Hippocampal formation (tissue), 2 donors: ENCODE data around the gene CYSRT1.
"Not testable (repeated sequence)": the region's sequence is repeated elsewhere in the genome, so short reads cannot be mapped to it uniquely, and the experiment has no call there.

Experiments
- DNase-seq, 2 donors: peaks; one replicate each; lab custom pipeline; 2025; lab: John Stamatoyannopoulos, UW

Gene CYSRT1

GRCh38 chr9:137237759-137238726 is 13.1 kb downstream of the CYSRT1 start:
- DNase-seq: peak; percentile 50 to 70

GRCh38 chr9:137239541-137240200 is 14.7 kb downstream of the CYSRT1 start:
- not testable (repeated sequence) for DNase-seq

GRCh38 chr9:137240318-137240840 is 15.4 kb downstream of the CYSRT1 start:
- peak; percentile 54 to 79 for DNase-seq

DNA sequence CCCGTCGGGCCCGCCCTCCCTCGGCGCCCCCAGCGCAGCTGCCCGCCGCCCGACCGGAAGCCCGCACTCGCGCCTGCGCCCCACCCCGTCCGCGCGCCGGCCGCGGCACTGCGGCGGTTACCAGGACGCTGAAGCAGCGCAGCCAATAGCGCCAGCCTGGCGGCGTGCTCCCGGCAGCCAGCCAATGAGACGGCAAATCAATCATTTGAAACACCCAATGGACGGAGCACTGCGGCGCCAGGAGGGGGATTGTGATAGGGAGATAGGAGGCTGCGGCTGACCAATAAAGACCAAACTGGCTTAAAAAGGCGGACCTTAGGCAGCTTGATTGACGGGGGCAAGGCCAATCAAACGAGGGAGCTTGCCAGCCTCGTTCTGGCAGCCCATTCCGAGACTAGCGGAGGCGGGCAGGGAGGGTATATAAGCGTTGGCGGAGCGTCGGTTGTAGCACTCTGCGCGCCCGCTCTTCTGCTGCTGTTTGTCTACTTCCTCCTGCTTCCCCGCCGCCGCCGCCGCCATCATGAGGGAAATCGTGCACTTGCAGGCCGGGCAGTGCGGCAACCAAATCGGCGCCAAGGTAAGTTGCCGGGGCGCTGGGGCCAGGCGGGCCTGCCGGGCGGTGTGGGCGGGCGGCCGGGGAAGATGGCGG is 16.0 kb downstream of the CYSRT1 start, which contains the start of gene TUBB4B:
Gene TUBB4B (plus strand): TSS at position 447 of the 649 bp plus-strand sequence. CDS start 74 bp downstream, at position 521.
- DNase-seq: peak; percentile 99 to 100

DNA sequence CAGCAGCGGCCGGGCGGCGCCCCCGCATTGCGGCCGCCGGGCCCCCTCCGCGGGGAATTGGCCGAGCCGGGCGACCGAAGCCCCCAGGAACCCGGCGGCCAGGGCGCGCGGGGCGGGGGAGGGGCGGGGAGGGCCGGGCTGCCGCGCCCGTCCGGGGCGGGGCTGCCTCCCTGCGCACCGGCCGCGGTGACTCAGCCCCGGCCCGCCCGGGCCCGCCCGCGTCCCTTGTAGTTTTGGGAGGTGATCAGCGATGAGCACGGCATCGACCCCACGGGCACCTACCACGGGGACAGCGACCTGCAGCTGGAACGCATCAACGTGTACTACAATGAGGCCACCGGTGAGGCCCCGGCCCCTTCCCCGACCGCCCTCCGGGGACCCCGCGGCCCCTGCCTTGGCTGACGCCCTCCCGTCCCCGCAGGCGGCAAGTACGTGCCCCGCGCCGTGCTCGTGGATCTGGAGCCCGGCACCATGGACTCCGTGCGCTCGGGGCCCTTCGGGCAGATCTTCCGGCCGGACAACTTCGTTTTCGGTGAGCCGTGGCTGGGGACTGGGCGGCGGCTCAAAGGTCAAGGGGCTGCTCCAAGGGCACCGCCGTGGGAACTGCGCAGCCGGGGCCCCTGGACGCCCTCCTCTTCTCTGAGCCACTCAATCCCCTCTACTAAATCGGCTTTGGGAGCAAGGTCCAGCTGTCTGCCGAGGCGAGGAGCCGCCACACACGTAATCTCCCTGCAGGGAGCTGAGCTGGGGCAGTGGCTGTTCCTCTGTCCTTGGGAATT is 16.7 kb downstream of the CYSRT1 start:
- DNase-seq: no peak

GRCh38 chr9:137242269-137243203 is 17.6 kb downstream of the CYSRT1 start:
- DNase-seq: no peak

DNA sequence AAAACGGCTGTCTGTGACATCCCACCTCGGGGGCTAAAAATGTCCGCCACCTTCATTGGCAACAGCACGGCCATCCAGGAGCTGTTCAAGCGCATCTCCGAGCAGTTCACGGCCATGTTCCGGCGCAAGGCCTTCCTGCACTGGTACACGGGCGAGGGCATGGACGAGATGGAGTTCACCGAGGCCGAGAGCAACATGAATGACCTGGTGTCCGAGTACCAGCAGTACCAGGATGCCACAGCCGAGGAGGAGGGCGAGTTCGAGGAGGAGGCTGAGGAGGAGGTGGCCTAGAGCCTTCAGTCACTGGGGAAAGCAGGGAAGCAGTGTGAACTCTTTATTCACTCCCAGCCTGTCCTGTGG is 18.3 kb downstream of the CYSRT1 start:
- DNase-seq: not testable (repeated sequence)

DNA sequence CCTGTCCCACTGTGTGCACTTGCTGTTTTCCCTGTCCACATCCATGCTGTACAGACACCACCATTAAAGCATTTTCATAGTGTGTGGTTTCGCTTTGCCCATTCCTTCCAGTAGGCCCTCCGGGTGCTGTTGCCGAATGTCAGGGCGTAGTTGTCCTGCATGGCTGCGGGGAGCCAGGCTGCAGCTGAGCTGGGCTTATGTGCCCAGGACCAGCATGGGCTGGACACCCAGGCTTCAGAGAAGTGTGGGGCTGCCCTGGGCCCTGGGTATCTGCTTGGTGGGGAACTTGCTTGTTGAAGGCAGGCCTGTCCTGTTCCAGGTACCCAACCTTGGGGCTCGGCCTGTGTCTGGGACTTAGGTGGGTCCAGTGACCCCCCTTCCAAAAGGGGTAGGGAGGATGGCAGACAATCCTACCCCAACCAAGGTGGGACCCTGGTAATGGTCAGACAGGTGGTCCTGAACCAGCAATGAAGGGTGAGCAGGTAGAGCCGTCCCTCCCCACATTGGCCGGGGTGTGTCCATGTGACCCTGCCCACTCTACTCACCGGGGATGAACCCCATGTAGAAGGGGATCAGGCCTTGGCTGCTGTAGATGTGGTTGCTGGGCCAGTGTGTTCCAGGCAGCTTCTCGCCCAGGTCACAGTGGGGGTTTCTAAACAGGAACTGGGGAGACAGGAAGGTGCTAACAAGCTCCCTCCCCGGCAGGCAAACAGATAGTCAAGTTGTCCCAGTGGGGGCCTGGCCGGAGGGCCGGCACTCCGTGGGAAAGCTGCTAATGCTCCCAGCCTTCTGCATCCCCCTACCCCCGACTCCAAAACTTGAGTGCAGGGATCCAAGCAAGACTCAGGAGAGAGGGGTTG is 18.9 kb downstream of the CYSRT1 start:
- no peak for DNase-seq

GRCh38 chr9:137244486-137245449 is 19.8 kb downstream of the CYSRT1 start:
- DNase-seq: no peak

DNA sequence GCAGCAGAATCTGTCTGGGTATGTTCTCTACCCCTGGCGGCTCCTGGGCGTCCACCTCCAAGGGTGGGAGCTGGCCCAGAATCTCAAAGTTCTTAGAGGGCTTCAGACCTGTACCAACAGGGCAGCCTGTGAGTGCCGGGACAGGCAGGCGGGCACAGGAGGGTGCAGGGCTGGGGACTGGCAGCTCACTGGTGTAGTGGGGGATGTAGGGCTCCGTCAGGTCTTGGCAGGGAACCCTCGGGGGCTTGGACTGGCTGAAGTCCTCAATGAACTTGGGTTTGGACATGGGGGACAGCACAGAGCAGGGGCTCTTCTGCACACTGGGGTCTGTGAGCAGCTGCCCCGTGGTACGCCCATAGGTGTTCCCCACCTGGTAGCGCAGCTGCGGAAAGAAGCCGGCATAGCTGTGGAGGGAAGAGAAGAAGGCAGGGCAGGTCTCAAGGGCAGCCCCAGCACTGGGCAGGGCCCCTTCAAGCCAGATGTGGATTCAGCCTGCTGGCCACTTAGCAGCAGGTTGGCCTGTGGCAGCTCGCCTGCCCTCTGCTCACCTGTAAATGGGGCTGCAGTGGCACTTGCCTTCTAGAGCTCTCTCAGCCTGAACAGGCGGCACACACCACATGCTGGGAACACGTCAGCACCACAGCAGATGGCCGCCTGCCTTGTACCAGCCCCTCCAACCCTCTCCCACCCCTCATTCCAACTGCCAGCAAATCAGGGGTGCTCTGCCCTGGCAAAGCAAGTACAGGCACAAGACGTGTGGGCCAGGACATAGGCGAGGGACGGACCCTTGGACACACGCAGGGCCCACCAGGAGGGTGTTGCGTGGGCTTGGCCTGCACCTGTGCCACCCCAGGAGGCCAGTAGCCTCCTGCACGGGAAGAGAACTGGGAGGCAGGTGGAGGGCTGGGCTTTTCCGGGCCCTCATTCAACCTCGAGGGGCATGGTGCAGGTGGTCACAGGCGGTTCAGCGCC is 20.8 kb downstream of the CYSRT1 start:
- no peak for DNase-seq

- DNase-seq: no peak
Measured at GRCh38 chr9:137247135-137247915, 22.4 kb downstream of the CYSRT1 start.

DNA sequence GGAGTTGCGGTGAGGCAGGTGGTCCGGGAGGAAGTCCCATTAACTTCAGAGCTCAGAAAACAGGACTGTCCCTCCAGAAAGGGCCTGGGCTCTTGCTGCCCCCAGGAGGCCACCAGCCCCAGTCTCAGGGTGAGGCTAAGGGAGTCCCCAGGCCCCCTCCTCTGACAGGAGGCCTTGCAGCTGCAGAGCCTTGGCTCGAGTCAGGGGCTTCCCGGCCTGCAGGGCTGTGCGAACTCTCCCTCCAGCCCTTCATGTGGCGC is 22.9 kb downstream of the CYSRT1 start:
- no peak for DNase-seq

- DNase-seq: no peak
Measured at GRCh38 chr9:137250329-137251193, 25.6 kb downstream of the CYSRT1 start.

DNA sequence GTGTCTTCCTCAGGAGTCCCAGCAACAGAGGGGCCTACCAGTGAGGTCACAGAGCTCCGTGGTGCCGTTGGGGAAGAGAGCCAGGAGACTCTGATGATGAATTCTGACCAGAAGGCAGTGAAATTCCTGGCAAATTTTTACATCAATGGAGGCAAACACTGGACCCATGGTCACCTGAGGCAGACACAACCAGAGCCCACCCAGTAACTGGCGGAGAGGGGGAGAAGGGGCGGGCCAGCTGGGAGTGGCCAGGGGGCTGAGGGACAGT is 26.2 kb downstream of the CYSRT1 start, which contains the start of gene STPG3:
Gene STPG3 (plus strand): TSS at position 93 of the 268 bp plus-strand sequence. CDS start 1 bp downstream, at position 94.
- no peak for DNase-seq

DNA sequence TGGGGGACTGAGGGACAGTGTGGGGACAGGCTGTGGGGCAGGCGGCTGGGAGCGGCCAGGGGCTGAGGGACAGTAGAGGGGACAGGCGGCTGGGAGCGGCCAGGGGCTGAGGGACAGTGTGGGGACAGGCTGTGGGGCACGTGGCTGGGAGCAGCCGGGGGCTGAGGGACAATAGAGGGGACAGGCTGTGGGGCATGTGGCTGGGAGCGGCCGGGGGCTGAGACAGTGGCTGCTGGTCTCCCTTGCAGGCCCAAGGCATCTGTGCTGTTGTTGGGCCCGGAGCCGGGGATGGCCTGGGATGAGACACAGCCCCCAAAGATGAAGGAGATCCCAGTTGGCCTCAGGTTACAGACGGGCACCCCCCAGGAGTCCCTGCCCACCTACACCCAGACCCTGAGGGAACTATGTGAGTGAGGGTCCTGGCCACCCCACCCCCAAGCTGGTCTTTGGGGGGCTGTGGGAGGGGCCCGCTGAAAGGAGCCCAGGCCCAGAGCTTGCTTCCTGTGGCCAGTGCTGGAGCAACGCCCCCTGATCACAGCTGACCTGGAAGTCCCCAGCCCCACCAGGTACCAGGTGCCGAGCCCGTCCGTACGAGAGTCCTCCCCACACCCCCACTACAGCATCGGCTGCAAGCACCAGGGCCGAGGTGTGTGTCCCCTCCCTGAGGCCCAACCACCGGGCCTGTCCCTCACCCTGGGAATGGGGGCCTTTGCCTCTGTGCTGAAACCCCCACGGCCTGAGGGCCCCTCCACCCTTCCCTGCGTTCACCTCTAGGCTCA is 26.7 kb downstream of the CYSRT1 start:
- DNase-seq: no peak
